ENCODE results near the gene PRRT1. TPM values are rescaled to one million over a fixed set of nuclear protein-coding genes. Genes with fewer than 3 reads are reported as not detected.

PRRT1 gene
- total RNA-seq, 1 experiment from 2014 or later = not detected

DNA sequence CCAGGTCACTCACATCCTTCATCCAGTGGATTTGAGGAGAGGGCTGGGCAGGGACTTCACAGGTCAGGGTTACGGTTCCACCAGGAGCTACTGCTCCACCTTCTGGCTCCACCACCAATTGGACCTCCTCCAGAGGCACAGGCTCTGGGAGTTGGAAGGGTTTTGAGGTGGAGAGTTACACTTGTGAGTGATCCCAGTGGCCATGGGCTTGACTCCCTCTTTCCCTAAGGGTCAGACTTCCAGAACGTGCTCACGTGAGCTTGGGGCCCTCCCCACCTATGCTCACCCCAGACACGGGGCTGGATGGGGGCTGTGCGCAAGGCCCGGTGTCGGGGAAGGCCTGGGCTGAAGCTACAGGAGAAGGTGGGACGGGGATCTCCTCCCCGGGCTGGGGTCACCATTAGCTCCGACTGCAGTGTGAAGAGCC, 30.8 kb upstream of the PRRT1 start:
- POLR2A ChIA-PET (ENCODE audit: unreplicated experiment) = interaction anchor here (0.5 kb wide), 1 partner anchor 14 kb away, joined by 3 read pairs; no protein-coding TSS in a partner anchor
- Histone ChIP-seq H3K36me3 (ENCODE audit: low read depth, low read length) (peaks cover 5% of the 10 kb centered on the region), H3K9ac (ENCODE audit: low read length) (no peak overlapping the region), H3F3A (ENCODE audit: low read length, unreplicated experiment) (no peaks in the 10 kb centered on the region), H3K27me3 (ENCODE audit: low read length) (no peaks in the 10 kb centered on the region), H3K9me2 (replicated peaks; ENCODE audit: low read length) (no peaks in the 10 kb centered on the region), H3K4me3 (ENCODE audit: low read length) (no peak overlapping the region), H3K4me2 (ENCODE audit: low read length) (no peak overlapping the region), H3K27ac (ENCODE audit: low read length) (no peak overlapping the region), H3K4me1 (ENCODE audit: insufficient read depth, low read length) (peaks cover 9% of the 10 kb centered on the region), H3K9me3 (ENCODE audit: low read length) (no peaks in the 10 kb centered on the region), H3K79me2 (ENCODE audit: low read length) (peaks cover 12% of the 10 kb centered on the region), H2AFZ (ENCODE audit: low read length) (no peak overlapping the region), H4K20me1 (ENCODE audit: low read length) (no peaks in the 10 kb centered on the region)
- no peak for DNase-seq
- no peak for ATAC-seq
- no TSS peak for BruUV-seq (replicated peaks)
- TF ChIP-seq, protein P1, sequence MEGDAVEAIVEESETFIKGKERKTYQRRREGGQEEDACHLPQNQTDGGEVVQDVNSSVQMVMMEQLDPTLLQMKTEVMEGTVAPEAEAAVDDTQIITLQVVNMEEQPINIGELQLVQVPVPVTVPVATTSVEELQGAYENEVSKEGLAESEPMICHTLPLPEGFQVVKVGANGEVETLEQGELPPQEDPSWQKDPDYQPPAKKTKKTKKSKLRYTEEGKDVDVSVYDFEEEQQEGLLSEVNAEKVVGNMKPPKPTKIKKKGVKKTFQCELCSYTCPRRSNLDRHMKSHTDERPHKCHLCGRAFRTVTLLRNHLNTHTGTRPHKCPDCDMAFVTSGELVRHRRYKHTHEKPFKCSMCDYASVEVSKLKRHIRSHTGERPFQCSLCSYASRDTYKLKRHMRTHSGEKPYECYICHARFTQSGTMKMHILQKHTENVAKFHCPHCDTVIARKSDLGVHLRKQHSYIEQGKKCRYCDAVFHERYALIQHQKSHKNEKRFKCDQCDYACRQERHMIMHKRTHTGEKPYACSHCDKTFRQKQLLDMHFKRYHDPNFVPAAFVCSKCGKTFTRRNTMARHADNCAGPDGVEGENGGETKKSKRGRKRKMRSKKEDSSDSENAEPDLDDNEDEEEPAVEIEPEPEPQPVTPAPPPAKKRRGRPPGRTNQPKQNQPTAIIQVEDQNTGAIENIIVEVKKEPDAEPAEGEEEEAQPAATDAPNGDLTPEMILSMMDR (conservative IDR thresholded peaks at IDR 0.05; ENCODE audit: low read depth, low read length) = no peak
- TF ChIP-seq EZH2phosphoT487 (IDR thresholded peaks at IDR 0.05; ENCODE audit: borderline replicate concordance, low read length) (no peak), EZH2 (IDR thresholded peaks at IDR 0.05; ENCODE audit: low read length, unreplicated experiment) (no peak)
- CTCF ChIA-PET = no interaction called here
- intact Hi-C loops (cut with micrococcal nuclease) = no loop called here

DNA sequence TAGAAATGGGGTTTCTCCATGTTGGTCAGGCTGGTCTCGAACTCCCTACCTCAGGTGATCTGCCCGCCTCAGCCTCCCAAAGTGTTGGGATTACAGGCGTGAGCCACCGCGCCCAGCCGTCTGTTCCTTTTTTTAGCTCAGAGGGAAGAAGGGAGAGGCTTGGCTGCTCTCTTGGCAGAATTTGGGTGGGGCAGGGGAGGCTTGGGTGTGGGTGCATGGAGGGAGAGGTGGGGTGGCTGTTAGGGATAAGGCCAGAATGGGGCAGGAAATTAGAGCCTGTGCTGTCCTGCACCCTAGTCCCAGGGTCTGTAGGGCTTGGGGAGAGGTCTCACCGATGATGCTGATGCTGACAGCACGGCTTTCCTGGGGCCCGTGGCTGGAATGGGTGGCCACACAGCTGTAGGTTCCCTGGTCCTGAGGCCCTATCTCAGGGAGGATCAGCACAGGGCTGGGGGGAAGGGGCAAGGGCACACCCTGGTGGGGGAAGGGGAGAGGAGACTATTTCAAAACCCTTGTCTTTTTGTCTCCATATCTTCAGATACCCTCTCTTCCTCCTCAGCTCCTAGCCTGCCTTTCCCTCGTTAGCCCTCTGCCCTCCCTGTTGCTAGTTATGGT, 30.3 kb upstream of the PRRT1 start:
- Histone ChIP-seq H3K4me1 (ENCODE audit: insufficient read depth, low read length) (peaks cover 14% of the 10 kb centered on the region), H3K9me2 (replicated peaks; ENCODE audit: low read length) (no peaks in the 10 kb centered on the region), H2AFZ (ENCODE audit: low read length) (no peak overlapping the region), H3K27ac (ENCODE audit: low read length) (no peak overlapping the region), H3F3A (ENCODE audit: low read length, unreplicated experiment) (no peaks in the 10 kb centered on the region), H3K36me3 (ENCODE audit: low read depth, low read length) (peaks cover 5% of the 10 kb centered on the region), H3K79me2 (ENCODE audit: low read length) (peaks cover 12% of the 10 kb centered on the region), H3K4me2 (ENCODE audit: low read length) (no peak overlapping the region), H3K27me3 (ENCODE audit: low read length) (no peaks in the 10 kb centered on the region), H3K9ac (ENCODE audit: low read length) (no peak overlapping the region), H3K9me3 (ENCODE audit: low read length) (no peaks in the 10 kb centered on the region), H3K4me3 (ENCODE audit: low read length) (no peak overlapping the region), H4K20me1 (ENCODE audit: low read length) (no peaks in the 10 kb centered on the region)
- POLR2A ChIA-PET (ENCODE audit: unreplicated experiment) = interaction anchor here (0.6 kb wide), 1 partner anchor 14 kb away, joined by 3 read pairs; no protein-coding TSS in a partner anchor
- BruUV-seq (replicated peaks) = no TSS peak
- CTCF ChIA-PET = no interaction called here
- intact Hi-C loops (cut with micrococcal nuclease) = no loop called here
- TF ChIP-seq EZH2phosphoT487 (IDR thresholded peaks at IDR 0.05; ENCODE audit: borderline replicate concordance, low read length) = no peak
- TF ChIP-seq, protein P1 (conservative IDR thresholded peaks at IDR 0.05; ENCODE audit: low read depth, low read length) = no peak
- TF ChIP-seq EZH2 (IDR thresholded peaks at IDR 0.05; ENCODE audit: low read length, unreplicated experiment) = no peak
- DNase-seq (no peak), ATAC-seq (no peak)

DNA sequence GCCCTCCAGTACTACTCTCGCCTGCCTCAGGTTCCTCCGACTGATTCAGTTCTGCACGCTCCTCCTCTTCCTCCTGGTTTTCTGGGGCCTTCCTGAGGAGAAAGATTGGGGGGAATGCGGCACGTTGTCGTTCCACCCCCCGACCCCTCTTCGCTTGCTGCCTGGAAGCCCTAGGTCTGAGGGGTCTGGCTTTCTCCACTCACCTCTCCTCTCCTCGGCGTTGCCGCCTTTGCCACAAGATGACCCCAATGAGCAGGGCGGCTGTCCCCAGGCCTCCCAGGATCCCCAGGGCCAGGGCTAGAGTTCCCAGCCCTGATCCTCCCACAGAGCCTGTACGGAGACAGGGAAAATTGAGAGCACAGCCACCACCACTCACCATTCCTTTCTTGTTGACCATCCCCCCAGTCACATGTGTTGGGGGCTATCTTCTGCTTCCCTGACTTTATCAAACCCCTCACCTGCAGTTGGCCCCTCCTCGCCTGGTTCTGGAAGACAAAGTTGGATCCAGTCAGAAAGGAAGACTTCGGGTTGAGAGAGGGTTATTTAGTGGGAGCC, 29.5 kb upstream of the PRRT1 start:
- Histone ChIP-seq H3K4me1 (ENCODE audit: insufficient read depth, low read length) (peaks cover 22% of the 10 kb centered on the region), H3K36me3 (ENCODE audit: low read depth, low read length) (peaks cover 5% of the 10 kb centered on the region), H3K27me3 (ENCODE audit: low read length) (no peaks in the 10 kb centered on the region), H3K9me3 (ENCODE audit: low read length) (no peaks in the 10 kb centered on the region), H3K4me3 (ENCODE audit: low read length) (no peak overlapping the region), H3K79me2 (ENCODE audit: low read length) (peaks cover 12% of the 10 kb centered on the region), H3K9me2 (replicated peaks; ENCODE audit: low read length) (no peaks in the 10 kb centered on the region), H3K27ac (ENCODE audit: low read length) (no peak overlapping the region), H3F3A (ENCODE audit: low read length, unreplicated experiment) (no peaks in the 10 kb centered on the region), H3K9ac (ENCODE audit: low read length) (no peak overlapping the region), H4K20me1 (ENCODE audit: low read length) (no peaks in the 10 kb centered on the region), H2AFZ (ENCODE audit: low read length) (no peak overlapping the region), H3K4me2 (ENCODE audit: low read length) (no peak overlapping the region)
- intact Hi-C loops (cut with micrococcal nuclease) = no loop called here
- DNase-seq (no peak), ATAC-seq (no peak)
- POLR2A ChIA-PET (ENCODE audit: unreplicated experiment) = no interaction called here
- BruUV-seq (replicated peaks) = no TSS peak
- CTCF ChIA-PET = no interaction called here
- TF ChIP-seq, protein P1 (conservative IDR thresholded peaks at IDR 0.05; ENCODE audit: low read depth, low read length) = no peak
- no peak for TF ChIP-seq EZH2phosphoT487 (IDR thresholded peaks at IDR 0.05; ENCODE audit: borderline replicate concordance, low read length)
- no peak for TF ChIP-seq EZH2 (IDR thresholded peaks at IDR 0.05; ENCODE audit: low read length, unreplicated experiment)

All from PC-3 (cell line).